DND-41 (cell line): ENCODE data around the gene TXNDC16.

Source experiments
- EZH2 ChIP-seq: IDR thresholded peaks from 3 replicates; pipeline ENCODE4 v1.6.1; 2012; ENCODE audit warnings: borderline replicate concordance, low read depth, mild to moderate bottlenecking, moderate library complexity, low read length, inconsistent platforms; ENCODE audit not compliant: severe bottlenecking
- TF ChIP-seq, protein P1 (sequence below): IDR thresholded peaks from 2 replicates; pipeline ENCODE4 v1.5.1; 2012; ENCODE audit warnings: borderline replicate concordance, low read length, moderate library complexity, mild to moderate bottlenecking; ENCODE audit not compliant: poor library complexity, severe bottlenecking; ENCODE audit errors: extremely low read depth

DNA sequence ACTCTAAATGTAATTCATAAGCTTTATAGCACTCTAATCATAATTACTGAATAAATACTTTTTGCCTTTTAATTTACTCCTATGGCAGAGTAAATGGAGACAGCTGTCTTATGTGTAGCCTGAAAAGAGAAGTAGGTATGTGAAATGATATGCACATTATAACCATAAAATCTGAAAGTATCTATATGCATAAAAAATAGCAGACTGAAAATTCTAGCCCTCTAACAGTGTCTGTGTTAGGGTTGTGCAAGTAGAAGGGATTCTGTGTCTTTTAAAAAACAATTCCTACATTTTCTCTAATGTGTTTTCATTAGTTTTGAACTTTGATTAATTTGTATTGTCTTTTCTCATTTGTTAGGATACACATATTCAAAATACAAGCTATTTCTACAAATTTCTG lies 94.9 kb downstream of the TXNDC16 start:
- TF ChIP-seq, protein P1, sequence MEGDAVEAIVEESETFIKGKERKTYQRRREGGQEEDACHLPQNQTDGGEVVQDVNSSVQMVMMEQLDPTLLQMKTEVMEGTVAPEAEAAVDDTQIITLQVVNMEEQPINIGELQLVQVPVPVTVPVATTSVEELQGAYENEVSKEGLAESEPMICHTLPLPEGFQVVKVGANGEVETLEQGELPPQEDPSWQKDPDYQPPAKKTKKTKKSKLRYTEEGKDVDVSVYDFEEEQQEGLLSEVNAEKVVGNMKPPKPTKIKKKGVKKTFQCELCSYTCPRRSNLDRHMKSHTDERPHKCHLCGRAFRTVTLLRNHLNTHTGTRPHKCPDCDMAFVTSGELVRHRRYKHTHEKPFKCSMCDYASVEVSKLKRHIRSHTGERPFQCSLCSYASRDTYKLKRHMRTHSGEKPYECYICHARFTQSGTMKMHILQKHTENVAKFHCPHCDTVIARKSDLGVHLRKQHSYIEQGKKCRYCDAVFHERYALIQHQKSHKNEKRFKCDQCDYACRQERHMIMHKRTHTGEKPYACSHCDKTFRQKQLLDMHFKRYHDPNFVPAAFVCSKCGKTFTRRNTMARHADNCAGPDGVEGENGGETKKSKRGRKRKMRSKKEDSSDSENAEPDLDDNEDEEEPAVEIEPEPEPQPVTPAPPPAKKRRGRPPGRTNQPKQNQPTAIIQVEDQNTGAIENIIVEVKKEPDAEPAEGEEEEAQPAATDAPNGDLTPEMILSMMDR, result no peak
- no peak for TF ChIP-seq EZH2
